ENCODE data around the gene MESP1.

The MESP1 gene

DNA sequence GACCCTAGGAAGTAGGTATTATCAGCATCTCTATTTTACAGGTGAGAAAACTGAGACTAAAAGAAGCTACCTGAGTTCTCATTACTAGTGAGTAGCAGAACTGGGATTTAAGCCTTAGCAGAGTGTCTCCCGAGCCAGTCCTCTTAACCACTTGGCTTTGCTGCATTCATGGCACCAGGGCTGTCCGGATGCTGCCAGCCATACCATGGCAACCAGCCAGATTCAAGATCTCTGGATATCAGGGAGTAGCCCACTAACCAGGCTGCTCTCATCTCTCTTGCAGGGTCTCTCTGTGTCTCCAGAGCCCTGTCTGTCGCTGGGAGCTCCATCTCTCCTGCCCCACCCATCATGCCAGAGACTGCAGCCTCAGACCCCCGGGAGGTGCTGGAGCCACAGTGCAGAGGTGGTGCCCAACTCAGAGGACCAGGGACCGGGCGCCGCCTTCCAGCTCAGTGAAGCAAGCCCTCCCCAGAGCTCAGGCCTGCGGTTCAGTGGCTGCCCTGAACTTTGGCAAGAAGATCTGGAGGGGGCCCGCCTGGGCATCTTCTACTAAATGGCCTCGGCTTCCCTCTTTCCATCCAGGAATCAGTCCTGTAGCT lies 26.8 kb upstream of the MESP1 start:
- TF ChIP-seq, protein P1, sequence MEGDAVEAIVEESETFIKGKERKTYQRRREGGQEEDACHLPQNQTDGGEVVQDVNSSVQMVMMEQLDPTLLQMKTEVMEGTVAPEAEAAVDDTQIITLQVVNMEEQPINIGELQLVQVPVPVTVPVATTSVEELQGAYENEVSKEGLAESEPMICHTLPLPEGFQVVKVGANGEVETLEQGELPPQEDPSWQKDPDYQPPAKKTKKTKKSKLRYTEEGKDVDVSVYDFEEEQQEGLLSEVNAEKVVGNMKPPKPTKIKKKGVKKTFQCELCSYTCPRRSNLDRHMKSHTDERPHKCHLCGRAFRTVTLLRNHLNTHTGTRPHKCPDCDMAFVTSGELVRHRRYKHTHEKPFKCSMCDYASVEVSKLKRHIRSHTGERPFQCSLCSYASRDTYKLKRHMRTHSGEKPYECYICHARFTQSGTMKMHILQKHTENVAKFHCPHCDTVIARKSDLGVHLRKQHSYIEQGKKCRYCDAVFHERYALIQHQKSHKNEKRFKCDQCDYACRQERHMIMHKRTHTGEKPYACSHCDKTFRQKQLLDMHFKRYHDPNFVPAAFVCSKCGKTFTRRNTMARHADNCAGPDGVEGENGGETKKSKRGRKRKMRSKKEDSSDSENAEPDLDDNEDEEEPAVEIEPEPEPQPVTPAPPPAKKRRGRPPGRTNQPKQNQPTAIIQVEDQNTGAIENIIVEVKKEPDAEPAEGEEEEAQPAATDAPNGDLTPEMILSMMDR (IDR thresholded peaks at IDR 0.05; ENCODE audit: low read depth, low read length), result no peak
- DNase-seq (ENCODE audit: extremely low read depth, low read depth), result no peak

DNA sequence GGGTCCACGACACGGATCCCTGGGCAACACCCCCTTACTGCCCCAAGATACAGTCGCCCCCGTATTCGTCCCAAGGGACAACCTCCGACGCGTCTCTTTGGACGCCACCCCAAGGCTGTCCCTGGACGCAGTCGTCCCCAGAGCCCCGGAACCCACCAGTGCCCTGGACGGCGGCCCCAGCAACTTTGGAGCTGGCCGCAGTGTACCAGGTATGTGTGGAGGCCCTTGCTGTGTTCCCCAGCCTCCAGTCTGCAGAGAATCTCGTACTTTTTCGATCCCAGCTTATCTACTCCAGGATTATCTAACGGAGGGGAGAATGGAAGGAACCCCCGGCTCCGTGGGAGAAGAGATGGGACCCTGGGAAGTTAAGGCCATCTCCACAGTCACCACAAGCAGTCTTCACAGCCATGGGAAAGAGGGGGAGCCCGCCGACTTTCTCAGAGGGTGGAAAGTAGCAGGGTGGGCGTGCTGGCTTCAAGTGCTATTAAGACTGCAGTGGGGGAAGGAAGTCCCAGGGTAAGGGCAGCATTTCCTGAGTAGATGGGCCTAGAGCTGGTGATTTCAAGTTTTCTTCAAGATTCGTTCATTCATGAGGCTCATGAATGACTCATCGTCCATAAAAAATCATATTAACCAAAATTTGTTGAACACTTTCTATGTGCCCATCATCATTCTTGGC lies 26.2 kb upstream of the MESP1 start:
- no peak for DNase-seq (ENCODE audit: extremely low read depth, low read depth)
- TF ChIP-seq, protein P1 (IDR thresholded peaks at IDR 0.05; ENCODE audit: low read depth, low read length), result no peak

DNA sequence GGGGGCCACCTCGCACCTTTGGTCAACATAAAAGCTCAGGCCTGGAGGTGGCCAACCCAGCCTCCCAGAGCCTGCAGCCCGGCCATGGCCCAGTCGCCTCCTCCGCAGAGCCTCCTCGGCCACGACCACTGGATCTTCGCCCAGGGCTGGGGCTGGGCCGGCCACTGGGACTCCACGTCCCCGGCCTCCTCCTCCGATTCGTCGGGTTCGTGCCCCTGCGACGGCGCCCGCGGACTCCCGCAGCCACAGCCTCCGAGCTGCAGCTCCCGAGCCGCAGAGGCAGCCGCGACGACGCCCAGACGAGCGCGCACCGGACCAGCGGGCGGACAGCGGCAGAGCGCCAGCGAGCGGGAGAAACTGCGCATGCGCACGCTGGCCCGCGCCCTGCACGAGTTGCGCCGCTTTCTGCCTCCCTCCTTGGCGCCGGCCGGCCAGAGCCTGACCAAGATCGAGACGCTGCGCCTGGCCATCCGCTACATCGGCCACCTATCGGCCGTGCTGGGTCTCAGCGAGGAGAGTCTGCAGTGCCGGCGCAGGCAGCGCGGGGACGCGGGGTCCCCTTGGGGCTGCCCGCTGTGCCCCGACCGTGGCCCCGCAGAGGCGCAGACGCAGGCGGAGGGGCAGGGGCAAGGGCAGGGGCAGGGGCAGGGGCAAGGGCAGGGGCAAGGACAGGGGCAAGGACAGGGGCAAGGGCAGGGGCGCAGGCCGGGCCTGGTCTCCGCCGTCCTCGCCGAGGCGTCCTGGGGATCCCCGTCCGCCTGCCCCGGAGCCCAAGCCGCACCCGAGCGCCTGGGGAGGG lies 25.4 kb upstream of the MESP1 start, which contains the start of gene MESP2:
MESP2 (plus strand) TSS at position 59 of the 799 bp plus-strand sequence; CDS start at position 85, 26 bp downstream.
- no peak for DNase-seq (ENCODE audit: extremely low read depth, low read depth)
- TF ChIP-seq, protein P1 (IDR thresholded peaks at IDR 0.05; ENCODE audit: low read depth, low read length), result peak; percentile 31

DNA sequence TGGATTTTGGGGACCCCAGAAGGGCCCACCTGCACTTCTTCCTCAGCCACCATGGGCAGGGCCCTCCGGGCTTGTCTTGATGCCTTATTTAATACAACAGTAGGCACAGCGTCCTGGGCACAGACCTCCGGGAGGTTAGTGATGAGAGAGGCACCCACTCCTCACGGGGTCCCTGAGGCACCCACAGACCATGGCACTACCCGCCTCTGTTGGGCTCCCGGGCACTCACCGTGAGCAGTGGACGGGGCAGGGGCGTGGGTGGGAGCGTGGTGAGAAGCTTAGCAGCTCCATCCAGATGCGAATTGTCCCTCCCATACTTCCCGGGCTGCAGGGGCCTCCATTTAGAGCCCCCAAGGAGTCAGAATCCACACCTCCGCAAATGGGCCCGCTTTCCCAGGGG lies 24.8 kb upstream of the MESP1 start:
- no peak for DNase-seq (ENCODE audit: extremely low read depth, low read depth)
- TF ChIP-seq, protein P1 (IDR thresholded peaks at IDR 0.05; ENCODE audit: low read depth, low read length), result no peak

DNA sequence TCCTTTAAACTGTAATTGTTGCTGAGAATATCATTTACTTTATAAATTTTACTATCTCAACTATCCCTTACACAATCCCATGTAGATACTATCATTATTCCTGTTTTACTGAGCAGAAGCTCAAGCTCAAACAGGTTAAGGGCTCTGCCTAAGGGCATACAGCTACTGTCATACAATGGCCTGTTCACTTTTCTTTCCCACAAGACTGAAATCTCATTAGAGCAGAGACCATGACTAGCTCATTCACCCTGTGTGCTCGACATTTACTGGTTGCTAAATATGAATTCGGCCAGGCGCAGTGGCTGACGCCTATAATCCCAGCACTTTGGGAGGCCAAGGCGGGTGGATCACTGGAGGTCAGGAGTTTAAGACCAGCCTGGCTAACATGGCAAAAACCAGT lies 23.4 kb upstream of the MESP1 start:
- DNase-seq (ENCODE audit: extremely low read depth, low read depth), result no peak
- TF ChIP-seq, protein P1 (IDR thresholded peaks at IDR 0.05; ENCODE audit: low read depth, low read length), result no peak

DNA sequence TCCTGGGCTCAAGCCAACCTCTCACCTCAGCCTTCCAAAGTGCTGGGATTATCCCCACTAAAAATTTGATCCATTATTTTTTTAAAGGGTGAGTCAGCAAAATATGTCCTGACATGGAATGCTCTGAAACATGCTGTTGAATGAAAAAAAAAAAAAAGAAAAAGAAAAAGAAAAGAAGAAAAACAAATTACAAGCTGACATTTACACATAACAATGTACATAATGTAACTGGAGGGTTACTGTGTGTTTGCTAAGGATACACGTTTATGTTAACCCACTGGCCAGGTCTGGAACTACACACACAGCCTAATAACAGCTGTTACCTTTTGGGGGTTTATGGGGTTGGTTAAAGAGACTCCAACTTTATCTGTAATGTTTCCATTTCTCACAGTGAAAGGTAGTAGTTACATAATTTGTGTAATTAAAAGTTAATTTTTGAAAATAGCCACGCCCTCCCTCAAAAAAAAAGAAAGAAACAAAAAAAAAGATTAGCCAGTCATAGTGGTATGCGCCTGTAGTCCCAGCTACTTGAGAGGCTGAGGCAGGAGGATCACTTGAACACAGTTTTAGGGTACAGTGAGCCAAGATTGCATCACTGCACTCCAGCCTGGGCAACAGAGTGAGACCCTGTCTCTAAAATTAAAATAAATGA lies 22.0 kb upstream of the MESP1 start:
- no peak for DNase-seq (ENCODE audit: extremely low read depth, low read depth)
- TF ChIP-seq, protein P1 (IDR thresholded peaks at IDR 0.05; ENCODE audit: low read depth, low read length), result peak; percentile 7

All from AG09319 (cell line).